ENCODE data around the gene ZNF772.
"Not testable (repeated sequence)": the region's sequence is repeated elsewhere in the genome, so short reads cannot be mapped to it uniquely, and the experiment has no call there.

Gene ZNF772

GRCh38 chr19:57477191-57478008 lies at the start of gene ZNF772:
Gene ZNF772 (minus strand): TSS chr19:57477566. CDS start chr19:57477309, 257 bp downstream.
- DNase-seq (ENCODE audit: low read depth, low spot score), result peak; percentile 77

GRCh38 chr19:57518021-57518420 lies 40.7 kb upstream of the ZNF772 start:
- DNase-seq (ENCODE audit: low read depth, low spot score), result not testable (repeated sequence)

- DNase-seq (ENCODE audit: low read depth, low spot score), result no peak
Measured at GRCh38 chr19:57515255-57515654, 37.9 kb upstream of the ZNF772 start.

- no peak for DNase-seq (ENCODE audit: low read depth, low spot score)
Measured at GRCh38 chr19:57512845-57513244, 35.5 kb upstream of the ZNF772 start.

GRCh38 chr19:57511484-57511883 lies 34.1 kb upstream of the ZNF772 start:
- no peak for DNase-seq (ENCODE audit: low read depth, low spot score)

GRCh38 chr19:57506163-57506562 lies 28.8 kb upstream of the ZNF772 start:
- no peak for DNase-seq (ENCODE audit: low read depth, low spot score)

- not testable (repeated sequence) for DNase-seq (ENCODE audit: low read depth, low spot score)
Measured at GRCh38 chr19:57500400-57500799, 23.0 kb upstream of the ZNF772 start.

GRCh38 chr19:57499680-57500395 lies 22.5 kb upstream of the ZNF772 start, which contains the start of gene ZNF773:
Gene ZNF773 (plus strand): TSS chr19:57499938. CDS start chr19:57500081, 143 bp downstream.
- peak; percentile 88 for DNase-seq (ENCODE audit: low read depth, low spot score)

GRCh38 chr19:57499332-57499679 lies 21.9 kb upstream of the ZNF772 start:
- DNase-seq (ENCODE audit: low read depth, low spot score), result not testable (repeated sequence)

GRCh38 chr19:57488299-57488644 lies 10.9 kb upstream of the ZNF772 start:
- DNase-seq (ENCODE audit: low read depth, low spot score), result not testable (repeated sequence)

- DNase-seq (ENCODE audit: low read depth, low spot score), result peak; percentile 91
Measured at GRCh38 chr19:57487477-57488298, 10.3 kb upstream of the ZNF772 start, which contains the start of gene ZNF419. Gene ZNF419 (plus strand): TSS chr19:57487750. CDS start chr19:57487951, 201 bp downstream.

GRCh38 chr19:57473646-57474045 lies 3.7 kb downstream of the ZNF772 start:
- no peak for DNase-seq (ENCODE audit: low read depth, low spot score)

GRCh38 chr19:57466489-57466888 lies 10.9 kb downstream of the ZNF772 start:
- DNase-seq (ENCODE audit: low read depth, low spot score), result no peak

GRCh38 chr19:57465680-57466381 lies 11.5 kb downstream of the ZNF772 start:
- DNase-seq (ENCODE audit: low read depth, low spot score), result no peak

GRCh38 chr19:57452307-57452706 lies 25.1 kb downstream of the ZNF772 start:
- no peak for DNase-seq (ENCODE audit: low read depth, low spot score)

GRCh38 chr19:57443121-57443696 lies 34.2 kb downstream of the ZNF772 start:
- DNase-seq (ENCODE audit: low read depth, low spot score), result no peak

- DNase-seq (ENCODE audit: low read depth, low spot score), result no peak
Measured at GRCh38 chr19:57441979-57442752, 35.2 kb downstream of the ZNF772 start.

GRCh38 chr19:57438925-57439324 lies 38.4 kb downstream of the ZNF772 start:
- no peak for DNase-seq (ENCODE audit: low read depth, low spot score)

GRCh38 chr19:57437931-57438330 lies 39.4 kb downstream of the ZNF772 start:
- no peak for DNase-seq (ENCODE audit: low read depth, low spot score)

GRCh38 chr19:57436417-57436816 lies 40.9 kb downstream of the ZNF772 start:
- no peak for DNase-seq (ENCODE audit: low read depth, low spot score)
